Adrenal gland (tissue), 5 donors: Measurements from ENCODE around the gene ZNF143.

Experiments used
- POLR2A ChIP-seq, 2 donors: fragments of 450-650 bp; IDR thresholded peaks; one replicate each; pipeline ENCODE4 v1.6.1; 2017; ENCODE audit warnings: antibody characterized with exemption in 2 of 2, mild to moderate bottlenecking in 2 of 2, moderate library complexity in 1 of 2
- TF ChIP-seq, protein P1 (sequence below), 6 experiments: fragments of 450-650 bp in 4 of 6; fragments of 200-600 bp in 2 of 6; sonication (generic) in 1 of 6; IDR thresholded peaks; 1 replicate in 5 of 6; 2 replicates in 1 of 6; pipeline versions ENCODE4 v1.5.1 to v1.8.0; 2016 to 2021; ENCODE audit warnings: antibody characterized with exemption in 6 of 6, mild to moderate bottlenecking in 2 of 6, moderate library complexity in 1 of 6
- donor health status: DM: no; HTN: no; CAD: no.

DNA sequence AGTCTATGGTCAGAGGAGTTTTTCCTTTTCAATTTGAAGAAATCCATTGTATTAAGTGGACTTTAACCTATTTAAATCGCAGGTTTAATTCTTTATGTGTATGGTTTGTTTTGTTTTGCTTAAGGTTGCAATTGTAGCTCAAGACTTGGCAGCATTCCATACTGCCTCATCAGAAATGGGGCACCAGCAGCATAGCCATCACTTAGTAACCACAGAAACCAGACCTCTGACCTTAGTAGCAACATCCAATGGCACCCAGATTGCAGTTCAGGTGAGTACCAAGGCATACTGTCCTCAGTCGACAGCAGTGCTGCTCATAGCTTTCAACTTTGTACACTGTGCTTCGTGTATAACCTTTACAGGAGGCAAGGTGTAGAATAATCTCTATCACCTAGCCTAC is 64.3 kb downstream of the ZNF143 start:
- TF ChIP-seq, protein P1, sequence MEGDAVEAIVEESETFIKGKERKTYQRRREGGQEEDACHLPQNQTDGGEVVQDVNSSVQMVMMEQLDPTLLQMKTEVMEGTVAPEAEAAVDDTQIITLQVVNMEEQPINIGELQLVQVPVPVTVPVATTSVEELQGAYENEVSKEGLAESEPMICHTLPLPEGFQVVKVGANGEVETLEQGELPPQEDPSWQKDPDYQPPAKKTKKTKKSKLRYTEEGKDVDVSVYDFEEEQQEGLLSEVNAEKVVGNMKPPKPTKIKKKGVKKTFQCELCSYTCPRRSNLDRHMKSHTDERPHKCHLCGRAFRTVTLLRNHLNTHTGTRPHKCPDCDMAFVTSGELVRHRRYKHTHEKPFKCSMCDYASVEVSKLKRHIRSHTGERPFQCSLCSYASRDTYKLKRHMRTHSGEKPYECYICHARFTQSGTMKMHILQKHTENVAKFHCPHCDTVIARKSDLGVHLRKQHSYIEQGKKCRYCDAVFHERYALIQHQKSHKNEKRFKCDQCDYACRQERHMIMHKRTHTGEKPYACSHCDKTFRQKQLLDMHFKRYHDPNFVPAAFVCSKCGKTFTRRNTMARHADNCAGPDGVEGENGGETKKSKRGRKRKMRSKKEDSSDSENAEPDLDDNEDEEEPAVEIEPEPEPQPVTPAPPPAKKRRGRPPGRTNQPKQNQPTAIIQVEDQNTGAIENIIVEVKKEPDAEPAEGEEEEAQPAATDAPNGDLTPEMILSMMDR (IDR thresholded peaks at IDR 0.05), result no peak
- TF ChIP-seq POLR2A (IDR thresholded peaks at IDR 0.05), result no peak
